Neural crest cell (in vitro differentiated cells): ENCODE measurements around the gene PEX5. TPM values are rescaled to one million over a fixed set of nuclear protein-coding genes. Genes with fewer than 3 reads are reported as not detected.

Source experiments
- DNase-seq: peaks from one replicate; pipeline ENCODE4 v3.0.0; 2021; ENCODE audit warnings: low read depth, mixed read lengths, low spot score
- H3K27ac Mint-ChIP-seq: one replicate; pipeline ENCODE4 v1.8.0; 2021; ENCODE audit warnings: mild to moderate bottlenecking, mixed read lengths; ENCODE audit not compliant: unreplicated experiment
- H3K27me3 Mint-ChIP-seq: 2 replicates; pipeline ENCODE4 v1.8.0; 2021; ENCODE audit warnings: low read depth, mild to moderate bottlenecking, mixed read lengths
- H3K36me3 Mint-ChIP-seq: 2 replicates; pipeline ENCODE4 v1.8.0; 2021; ENCODE audit warnings: low read depth, mild to moderate bottlenecking, mixed read lengths
- H3K4me1 Mint-ChIP-seq: 2 replicates; pipeline ENCODE4 v1.8.0; 2021; ENCODE audit warnings: mixed read lengths
- H3K4me3 Mint-ChIP-seq: one replicate; pipeline ENCODE4 v1.8.0; 2021; ENCODE audit warnings: mild to moderate bottlenecking, mixed read lengths
- H3K9me3 Mint-ChIP-seq: 2 replicates; pipeline ENCODE4 v1.8.0; 2021; ENCODE audit warnings: mixed read lengths
- CTCF ChIP-seq: fragments of 200-600 bp; sonication (generic); conservative IDR thresholded peaks from 2 replicates; pipeline ENCODE4 v1.5.0; 2021; ENCODE audit warnings: antibody characterized with exemption, mild to moderate bottlenecking
- total RNA-seq: library from RNA; stranded (reverse); gene quantifications from 2 replicates; pipeline ENCODE4 v1.2.1, GENCODE V29; 2021

PEX5 gene
- total RNA-seq, 1 donor from 2014 or later: 42.2 TPM

- Mint-ChIP-seq H3K9me3 (peaks cover 3% of the 10 kb centered on the region), H3K27me3 (no peaks in the 10 kb centered on the region), H3K4me3 (peak overlapping the region; percentile 3), H3K36me3 (peaks cover 28% of the 10 kb centered on the region), H3K4me1 (peaks cover 21% of the 10 kb centered on the region), H3K27ac (no peak overlapping the region)
- DNase-seq: no peak
- TF ChIP-seq CTCF: no peak
Measured at GRCh38 chr12:7193674-7194073, 4.2 kb downstream of the PEX5 start.

GRCh38 chr12:7197841-7198240 lies 8.4 kb downstream of the PEX5 start:
- Mint-ChIP-seq H3K4me3 (no peak overlapping the region), H3K36me3 (peaks cover 46% of the 10 kb centered on the region), H3K27ac (peak overlapping the region; percentile 65), H3K9me3 (peaks cover 6% of the 10 kb centered on the region), H3K27me3 (no peaks in the 10 kb centered on the region), H3K4me1 (no peaks in the 10 kb centered on the region)
- DNase-seq: no peak
- TF ChIP-seq CTCF: no peak

GRCh38 chr12:7203109-7203508 lies 13.6 kb downstream of the PEX5 start:
- no peaks in the 10 kb centered on the region for H3K27me3 Mint-ChIP-seq
- TF ChIP-seq CTCF: no peak
- no peak overlapping the region for H3K27ac Mint-ChIP-seq
- peaks cover 49% of the 10 kb centered on the region for H3K36me3 Mint-ChIP-seq
- peaks cover 4% of the 10 kb centered on the region for H3K9me3 Mint-ChIP-seq
- no peak for DNase-seq
- no peaks in the 10 kb centered on the region for H3K4me1 Mint-ChIP-seq
- no peak overlapping the region for H3K4me3 Mint-ChIP-seq

- H3K27ac Mint-ChIP-seq: no peak overlapping the region
- H3K4me3 Mint-ChIP-seq: no peak overlapping the region
- no peak for DNase-seq
- H3K36me3 Mint-ChIP-seq: peaks cover 61% of the 10 kb centered on the region
- peaks cover 6% of the 10 kb centered on the region for H3K9me3 Mint-ChIP-seq
- no peaks in the 10 kb centered on the region for H3K27me3 Mint-ChIP-seq
- no peak for TF ChIP-seq CTCF
- no peaks in the 10 kb centered on the region for H3K4me1 Mint-ChIP-seq
Measured at GRCh38 chr12:7205091-7205490, 15.6 kb downstream of the PEX5 start.

GRCh38 chr12:7206691-7207090 lies 17.2 kb downstream of the PEX5 start:
- no peaks in the 10 kb centered on the region for H3K4me1 Mint-ChIP-seq
- no peak overlapping the region for H3K27ac Mint-ChIP-seq
- H3K4me3 Mint-ChIP-seq: no peak overlapping the region
- H3K36me3 Mint-ChIP-seq: peaks cover 68% of the 10 kb centered on the region
- H3K27me3 Mint-ChIP-seq: no peaks in the 10 kb centered on the region
- H3K9me3 Mint-ChIP-seq: peaks cover 8% of the 10 kb centered on the region
- TF ChIP-seq CTCF: no peak
- DNase-seq: no peak
